ENCODE measurements around the gene STXBP5. TPM values are rescaled to one million over a fixed set of nuclear protein-coding genes. Genes with fewer than 3 reads are reported as not detected.
A peak's percentile ranks its signal among the peaks of the same experiment; 100 is the strongest.
"Not testable (repeated sequence)": the region's sequence is repeated elsewhere in the genome, so short reads cannot be mapped to it uniquely, and the experiment has no call there.

The STXBP5 gene
- total RNA-seq, 1 donor, result 89.8 TPM

- no peak overlapping the region for H3K4me3 ChIP-seq (ENCODE audit: low read depth, low read length)
- DNase-seq (ENCODE audit: low read depth), result no peak
- no peak for TF ChIP-seq CTCF (IDR thresholded peaks at IDR 0.05; ENCODE audit: insufficient read depth, low read depth, low read length)
These were observed 167.1 kb downstream of the STXBP5 start for GRCh38 chr6:147371325-147371724.

DNA sequence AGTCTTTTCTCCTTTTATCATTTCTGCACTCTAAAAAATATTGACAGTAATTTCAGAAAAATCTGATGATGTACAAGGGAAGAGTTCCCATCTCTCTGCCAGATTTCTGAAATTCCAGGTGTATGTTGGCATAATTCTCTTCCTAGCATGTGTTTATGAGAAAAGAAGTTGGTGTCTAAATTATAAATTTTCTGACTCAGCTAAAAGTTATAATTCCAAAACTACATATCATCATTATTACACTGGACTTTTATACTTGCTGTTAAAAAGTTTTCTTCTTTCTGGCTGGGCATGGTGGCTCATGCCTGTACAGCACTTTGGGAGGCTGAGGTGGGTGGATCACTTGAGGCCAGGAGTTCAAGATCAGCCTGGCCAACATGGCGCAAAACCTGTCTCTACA is 168.6 kb downstream of the STXBP5 start:
- no peak for TF ChIP-seq CTCF (IDR thresholded peaks at IDR 0.05; ENCODE audit: insufficient read depth, low read depth, low read length)
- no peak for DNase-seq (ENCODE audit: low read depth)
- H3K4me3 ChIP-seq (ENCODE audit: low read depth, low read length), result no peak overlapping the region

GRCh38 chr6:147378819-147379218 is 174.6 kb downstream of the STXBP5 start:
- no peak for TF ChIP-seq CTCF (IDR thresholded peaks at IDR 0.05; ENCODE audit: insufficient read depth, low read depth, low read length)
- no peak overlapping the region for H3K4me3 ChIP-seq (ENCODE audit: low read depth, low read length)
- no peak for DNase-seq (ENCODE audit: low read depth)

- not testable (repeated sequence) for H3K4me3 ChIP-seq (ENCODE audit: low read depth, low read length); DNase-seq (ENCODE audit: low read depth)
These were observed 176.6 kb downstream of the STXBP5 start for GRCh38 chr6:147380841-147381240.

- no peak for DNase-seq (ENCODE audit: low read depth)
- no peak overlapping the region for H3K4me3 ChIP-seq (ENCODE audit: low read depth, low read length)
- TF ChIP-seq CTCF (IDR thresholded peaks at IDR 0.05; ENCODE audit: insufficient read depth, low read depth, low read length), result no peak
These were observed 177.5 kb downstream of the STXBP5 start for GRCh38 chr6:147381712-147382111.

- H3K4me3 ChIP-seq (ENCODE audit: low read depth, low read length), result no peak overlapping the region
- peak; percentile 44 for DNase-seq (ENCODE audit: low read depth)
- TF ChIP-seq CTCF (IDR thresholded peaks at IDR 0.05; ENCODE audit: insufficient read depth, low read depth, low read length), result peak; percentile 64
These were observed 178.8 kb downstream of the STXBP5 start for GRCh38 chr6:147382945-147383554.

GRCh38 chr6:147384029-147384428 is 179.8 kb downstream of the STXBP5 start:
- H3K4me3 ChIP-seq (ENCODE audit: low read depth, low read length), result no peak overlapping the region
- TF ChIP-seq CTCF (IDR thresholded peaks at IDR 0.05; ENCODE audit: insufficient read depth, low read depth, low read length), result no peak
- no peak for DNase-seq (ENCODE audit: low read depth)

All from fibroblast of villous mesenchyme (primary cell).